WI38 (cell line): ENCODE results near the gene MYOM3.

ENCODE experiments used
- H3K4me3 ChIP-seq: 2 replicates; pipeline ENCODE4 v1.5.1; 2011; ENCODE audit warnings: low read depth, mild to moderate bottlenecking, control low read depth, low read length
- TF ChIP-seq, protein P1 (sequence below): IDR thresholded peaks from 2 replicates; pipeline ENCODE4 v1.5.1; 2012; ENCODE audit warnings: low read depth, mild to moderate bottlenecking, control low read depth, low read length

MYOM3 gene

DNA sequence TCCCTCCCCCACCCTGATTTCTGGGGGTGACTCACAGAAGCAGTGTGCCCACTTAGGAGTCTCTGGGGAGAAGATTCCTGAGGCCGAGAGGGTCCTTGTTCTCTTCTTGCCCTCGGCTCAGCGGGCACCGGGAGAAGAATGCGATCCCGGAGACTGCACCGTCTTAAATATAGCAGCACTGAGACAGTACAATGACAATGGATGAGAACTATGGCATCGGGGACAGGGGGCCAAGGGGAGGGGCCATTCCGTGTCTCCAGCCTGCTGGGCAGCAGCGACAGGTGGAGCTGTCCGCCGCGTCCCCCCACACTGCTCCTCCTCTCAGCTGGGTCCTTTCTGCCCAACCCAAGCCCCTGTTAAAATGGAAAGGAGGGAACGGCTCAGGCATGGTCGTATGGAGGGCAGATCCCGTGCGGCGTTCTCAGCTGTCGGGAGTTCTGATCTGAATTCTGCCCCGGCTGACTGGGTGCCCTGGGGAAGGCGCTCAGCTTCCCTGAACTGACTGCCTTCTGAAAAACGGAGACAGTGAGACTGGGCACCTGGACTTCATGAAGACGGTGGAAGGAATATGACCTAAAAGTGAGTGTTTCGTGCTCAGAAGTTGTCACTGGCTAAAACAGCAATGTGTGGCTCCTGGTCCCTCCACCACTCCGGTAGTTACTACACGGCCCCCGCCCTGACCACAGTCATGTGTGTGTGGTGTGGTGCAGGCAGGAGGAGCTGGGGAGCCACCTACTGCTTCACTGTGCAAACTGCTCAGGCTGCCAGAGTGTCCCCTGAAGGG, at the start of gene MYOM3:
Gene MYOM3 (minus strand): TSS at position 140 of the 784 bp plus-strand sequence. CDS start 3,499 bp downstream, outside the sequence.
- no peak within 1 kb of the TSS for H3K4me3 ChIP-seq
- TF ChIP-seq, protein P1, sequence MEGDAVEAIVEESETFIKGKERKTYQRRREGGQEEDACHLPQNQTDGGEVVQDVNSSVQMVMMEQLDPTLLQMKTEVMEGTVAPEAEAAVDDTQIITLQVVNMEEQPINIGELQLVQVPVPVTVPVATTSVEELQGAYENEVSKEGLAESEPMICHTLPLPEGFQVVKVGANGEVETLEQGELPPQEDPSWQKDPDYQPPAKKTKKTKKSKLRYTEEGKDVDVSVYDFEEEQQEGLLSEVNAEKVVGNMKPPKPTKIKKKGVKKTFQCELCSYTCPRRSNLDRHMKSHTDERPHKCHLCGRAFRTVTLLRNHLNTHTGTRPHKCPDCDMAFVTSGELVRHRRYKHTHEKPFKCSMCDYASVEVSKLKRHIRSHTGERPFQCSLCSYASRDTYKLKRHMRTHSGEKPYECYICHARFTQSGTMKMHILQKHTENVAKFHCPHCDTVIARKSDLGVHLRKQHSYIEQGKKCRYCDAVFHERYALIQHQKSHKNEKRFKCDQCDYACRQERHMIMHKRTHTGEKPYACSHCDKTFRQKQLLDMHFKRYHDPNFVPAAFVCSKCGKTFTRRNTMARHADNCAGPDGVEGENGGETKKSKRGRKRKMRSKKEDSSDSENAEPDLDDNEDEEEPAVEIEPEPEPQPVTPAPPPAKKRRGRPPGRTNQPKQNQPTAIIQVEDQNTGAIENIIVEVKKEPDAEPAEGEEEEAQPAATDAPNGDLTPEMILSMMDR = peak; percentile 58

DNA sequence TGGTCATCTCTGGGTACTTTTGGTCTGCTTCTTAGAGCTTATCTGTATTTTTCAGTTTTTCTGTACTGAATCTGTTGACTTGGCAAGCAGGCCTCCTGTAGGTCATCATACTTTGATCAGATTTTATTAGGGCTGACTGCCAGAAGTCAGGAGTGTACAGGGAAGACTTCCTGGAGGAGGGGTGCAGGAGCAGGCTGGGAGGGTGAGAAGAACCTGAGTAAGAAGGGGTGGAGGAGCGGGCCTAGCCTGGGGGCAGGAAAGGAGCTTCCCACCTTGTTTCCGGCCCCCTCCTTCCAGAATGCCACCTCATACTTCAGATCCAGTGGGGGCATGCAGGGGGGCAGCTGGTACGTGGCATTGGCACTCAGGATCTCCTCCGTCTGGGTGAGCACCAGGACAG, 49.3 kb upstream of the MYOM3 start:
- H3K4me3 ChIP-seq = no peak overlapping the region
- TF ChIP-seq, protein P1 = no peak

DNA sequence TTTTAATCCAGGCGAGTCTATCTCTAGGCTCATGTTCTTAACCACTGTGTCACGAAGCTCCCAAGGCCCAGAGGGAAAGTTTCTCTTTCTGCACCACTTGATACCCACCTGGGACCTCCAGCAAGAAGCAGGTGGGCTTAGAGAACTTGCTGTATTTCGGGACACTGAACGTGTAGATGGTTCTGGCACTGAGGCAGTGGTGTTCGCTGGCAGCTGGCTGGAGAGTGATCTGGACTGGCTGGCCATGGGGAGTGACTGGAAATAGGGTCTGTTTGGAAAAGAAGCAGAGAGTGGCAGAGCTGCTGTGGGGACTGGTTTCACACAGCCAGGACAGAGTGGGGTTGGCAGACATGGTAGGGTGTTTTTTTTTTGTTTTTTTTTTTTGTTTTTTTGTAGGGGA, 47.4 kb upstream of the MYOM3 start:
- TF ChIP-seq, protein P1 = no peak
- no peak overlapping the region for H3K4me3 ChIP-seq

DNA sequence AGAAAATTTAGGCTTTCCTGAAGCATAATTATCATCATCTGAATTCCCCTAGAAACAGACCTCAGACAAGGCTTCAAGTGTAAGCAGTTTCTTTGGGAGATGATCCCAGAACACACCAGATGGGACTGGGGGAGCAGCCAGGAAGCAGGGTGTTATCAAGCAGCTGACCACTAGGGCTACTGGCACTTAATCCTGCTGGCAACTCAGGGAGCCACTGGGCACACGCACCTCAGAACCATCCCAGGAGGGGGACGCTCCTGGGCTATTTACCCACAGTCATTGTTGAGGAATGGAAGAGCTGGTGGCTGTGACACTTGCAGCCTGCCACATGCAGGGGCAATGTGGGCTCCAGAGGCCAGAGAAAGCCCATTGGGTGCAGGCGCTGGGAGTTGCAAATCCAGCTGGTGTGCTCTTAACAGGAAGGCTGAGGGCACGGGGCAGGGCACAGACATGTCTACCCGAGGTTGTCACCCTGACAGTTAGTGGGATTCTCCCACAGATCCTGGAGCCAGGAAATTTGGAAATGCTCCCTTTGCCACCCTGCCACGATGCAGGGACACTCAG, 46.1 kb upstream of the MYOM3 start:
- H3K4me3 ChIP-seq = no peak overlapping the region
- TF ChIP-seq, protein P1 = peak; percentile 35; the same call in 1 of the 2 replicates

DNA sequence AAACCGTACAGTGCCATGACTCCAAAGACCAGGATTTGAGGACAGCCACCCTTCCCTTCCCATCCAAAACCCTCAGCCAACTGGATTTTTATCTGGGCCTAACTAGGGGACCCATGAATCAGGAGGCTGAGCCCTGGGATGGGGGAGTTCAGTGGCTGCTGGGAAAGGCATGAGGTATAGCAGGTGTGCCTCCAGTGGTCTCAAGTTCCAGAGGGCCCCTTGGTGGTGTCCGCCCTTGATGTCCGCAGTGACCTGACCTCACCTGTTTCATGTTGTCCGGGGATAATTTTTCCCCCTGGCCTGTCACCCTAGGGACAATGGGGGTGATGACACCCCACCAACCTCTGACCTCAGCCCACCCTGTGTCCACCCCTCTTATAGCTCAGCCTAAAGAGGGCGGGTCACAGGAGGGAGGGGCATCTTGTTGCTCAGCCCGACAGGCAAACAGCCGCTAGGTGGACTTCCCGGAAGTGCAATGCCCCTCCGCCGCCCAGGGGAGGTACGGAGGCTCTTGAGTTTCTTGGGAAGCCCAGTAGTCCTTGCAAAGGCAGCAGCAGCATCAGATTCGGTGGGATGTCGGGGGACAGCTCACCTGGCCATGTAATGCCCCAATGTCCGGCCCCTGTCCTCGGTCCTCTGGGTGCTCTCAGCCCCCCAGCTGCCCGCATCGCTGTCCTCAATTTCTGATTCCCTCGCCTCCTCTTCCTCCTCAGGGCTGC, 44.8 kb upstream of the MYOM3 start:
- H3K4me3 ChIP-seq = no peak overlapping the region
- TF ChIP-seq, protein P1 = no peak

DNA sequence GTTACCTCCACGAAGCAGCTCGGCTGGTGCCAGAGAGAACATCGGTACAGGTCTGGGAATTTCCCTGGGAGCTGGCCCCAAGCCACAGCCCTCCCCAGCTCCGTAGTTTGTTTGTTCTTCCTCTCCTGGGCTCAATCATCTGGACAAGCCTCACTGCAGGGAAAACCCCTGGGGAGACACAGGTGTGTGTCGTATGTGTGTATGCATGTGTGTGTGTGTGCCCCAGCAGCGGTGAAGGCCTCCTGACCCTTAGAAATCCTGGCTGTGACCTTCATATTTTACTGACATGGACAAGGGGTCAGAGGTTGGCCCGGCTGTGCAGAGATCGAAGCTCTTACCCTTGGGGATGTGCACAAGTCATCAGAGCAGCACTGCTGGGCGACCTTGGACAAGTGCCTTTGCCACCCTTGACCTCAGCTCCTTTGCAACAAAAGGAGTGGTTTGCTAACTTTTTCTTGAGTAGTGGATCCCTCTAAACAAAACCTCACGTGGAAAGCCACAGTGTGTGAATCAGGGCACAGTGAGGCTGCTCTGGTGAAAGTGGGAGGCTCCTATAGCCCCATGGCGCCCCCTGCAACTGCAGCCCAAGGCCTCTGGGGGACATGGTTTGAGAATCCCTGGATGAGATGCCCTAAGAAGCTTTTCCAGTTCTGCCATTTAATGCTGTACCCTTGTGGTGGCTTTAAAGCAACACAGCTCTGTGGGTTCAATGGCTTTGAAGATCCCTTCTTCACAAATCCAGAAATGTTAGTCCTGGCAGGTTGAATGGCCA, 43.3 kb upstream of the MYOM3 start:
- no peak overlapping the region for H3K4me3 ChIP-seq
- TF ChIP-seq, protein P1 = no peak
